DND-41 (cell line): ENCODE measurements around the gene RBBP5.

Experiments
- ATAC-seq: fragments of 200-7000 bp; cut with Tn5 transposase; 3 replicates; pipeline ENCODE4 v1.9.1; 2021; ENCODE audit warnings: low read depth; ENCODE audit not compliant: insufficient read depth
- DNase-seq: peaks from one replicate; pipeline ENCODE4 v3.0.0-alpha.2; 2020
- H2AFZ ChIP-seq: 2 replicates; pipeline ENCODE4 v1.6.0; 2012; ENCODE audit warnings: low read depth, low read length
- H3K27ac ChIP-seq: 2 replicates; pipeline ENCODE4 v1.5.1; 2012; ENCODE audit warnings: low read length, inconsistent platforms
- H3K27me3 ChIP-seq: fragments of 200-600 bp; sonication (generic); 2 replicates; pipeline ENCODE4 v1.6.0; 2012; ENCODE audit warnings: low read length, mild to moderate bottlenecking, inconsistent platforms; ENCODE audit not compliant: insufficient read depth, poor library complexity
- H3K36me3 ChIP-seq: 2 replicates; pipeline ENCODE4 v1.5.1; 2012; ENCODE audit warnings: low read length, inconsistent platforms; ENCODE audit not compliant: insufficient read depth
- H3K4me1 ChIP-seq: 2 replicates; pipeline ENCODE4 v1.5.1; 2012; ENCODE audit warnings: mild to moderate bottlenecking, low read length; ENCODE audit not compliant: insufficient read depth
- H3K4me2 ChIP-seq: 2 replicates; pipeline ENCODE4 v1.6.0; 2012; ENCODE audit warnings: mild to moderate bottlenecking, moderate library complexity, low read length, inconsistent platforms; ENCODE audit not compliant: insufficient read depth
- H3K4me3 ChIP-seq, 2 experiments: fragments of 200-600 bp in 1 of 2; shearing (Covaris generic) in 1 of 2; 2 replicates each; pipeline ENCODE4 v1.5.1; 2012 to 2016; ENCODE audit warnings: inconsistent platforms in 2 of 2, low read length in 2 of 2, mild to moderate bottlenecking in 2 of 2, low read depth in 1 of 2, moderate library complexity in 1 of 2
- H3K79me2 ChIP-seq: 2 replicates; pipeline ENCODE4 v1.6.0; 2012; ENCODE audit warnings: low read length, inconsistent platforms; ENCODE audit not compliant: insufficient read depth
- H3K9ac ChIP-seq: 2 replicates; pipeline ENCODE4 v1.6.0; 2012; ENCODE audit warnings: low read depth, mild to moderate bottlenecking, inconsistent platforms, low read length, moderate library complexity
- H3K9me3 ChIP-seq: 2 replicates; pipeline ENCODE4 v1.5.1; 2012; ENCODE audit warnings: low read length, moderate library complexity, mild to moderate bottlenecking, inconsistent platforms; ENCODE audit not compliant: insufficient read depth, severe bottlenecking
- H4K20me1 ChIP-seq: 2 replicates; pipeline ENCODE4 v1.6.0; 2012; ENCODE audit warnings: low read length; ENCODE audit not compliant: insufficient read depth
- EZH2 ChIP-seq: IDR thresholded peaks from 3 replicates; pipeline ENCODE4 v1.6.1; 2012; ENCODE audit warnings: borderline replicate concordance, low read depth, mild to moderate bottlenecking, moderate library complexity, low read length, inconsistent platforms; ENCODE audit not compliant: severe bottlenecking
- TF ChIP-seq, protein P1 (sequence below): IDR thresholded peaks from 2 replicates; pipeline ENCODE4 v1.5.1; 2012; ENCODE audit warnings: borderline replicate concordance, low read length, moderate library complexity, mild to moderate bottlenecking; ENCODE audit not compliant: poor library complexity, severe bottlenecking; ENCODE audit errors: extremely low read depth

Gene RBBP5

DNA sequence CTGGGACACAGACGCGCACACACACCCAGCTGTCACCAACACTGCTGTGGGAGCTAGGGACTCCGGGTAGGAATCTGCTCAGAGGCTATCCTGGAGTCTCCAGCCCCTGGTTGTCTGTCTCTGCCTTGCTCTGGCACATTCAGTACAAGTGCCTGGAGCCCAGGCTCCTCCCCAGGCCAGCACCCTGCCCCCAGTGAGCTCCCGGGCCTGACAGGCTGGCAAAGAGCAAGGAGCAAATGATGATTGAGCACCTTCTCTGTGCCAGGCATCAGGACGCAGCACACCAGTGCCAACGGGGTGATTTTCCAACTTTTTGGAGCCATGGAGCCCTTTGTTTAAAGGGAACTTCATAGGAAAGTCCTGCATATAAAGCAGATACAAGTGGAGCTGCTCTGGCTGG lies 72.3 kb downstream of the RBBP5 start:
- H3K27ac ChIP-seq: no peak overlapping the region
- no peaks in the 10 kb centered on the region for H3K4me1 ChIP-seq
- no peak overlapping the region for H3K4me2 ChIP-seq
- H3K4me3 ChIP-seq: no peak overlapping the region
- no peaks in the 10 kb centered on the region for H3K79me2 ChIP-seq
- no peak overlapping the region for H2AFZ ChIP-seq
- TF ChIP-seq EZH2: no peak
- H3K27me3 ChIP-seq: peaks cover 34% of the 10 kb centered on the region
- H3K9ac ChIP-seq: no peak overlapping the region
- ATAC-seq (no peak), DNase-seq (no peak)
- H4K20me1 ChIP-seq: peaks cover 7% of the 10 kb centered on the region
- no peaks in the 10 kb centered on the region for H3K9me3 ChIP-seq
- H3K36me3 ChIP-seq: no peaks in the 10 kb centered on the region

DNA sequence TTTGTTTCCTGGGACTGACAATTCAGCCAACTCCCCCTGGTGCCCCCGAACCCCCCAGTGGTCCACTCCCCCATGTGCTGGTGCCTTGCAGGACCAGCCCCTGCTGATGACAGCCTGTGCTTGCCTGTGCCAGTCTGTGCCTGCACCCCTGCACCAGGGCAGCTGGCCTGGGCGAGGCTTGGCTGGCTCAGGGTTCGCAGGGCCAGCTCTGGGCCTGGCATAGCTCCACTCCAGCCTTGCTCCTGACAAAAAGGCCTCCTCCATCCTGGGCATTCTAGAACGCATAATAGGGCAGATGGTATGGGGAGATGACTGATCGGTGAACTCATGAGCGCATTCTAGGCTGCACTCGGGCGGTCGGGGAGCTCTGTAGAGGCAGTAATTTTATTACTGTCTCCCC lies 73.4 kb downstream of the RBBP5 start:
- TF ChIP-seq EZH2: no peak
- TF ChIP-seq, protein P1, sequence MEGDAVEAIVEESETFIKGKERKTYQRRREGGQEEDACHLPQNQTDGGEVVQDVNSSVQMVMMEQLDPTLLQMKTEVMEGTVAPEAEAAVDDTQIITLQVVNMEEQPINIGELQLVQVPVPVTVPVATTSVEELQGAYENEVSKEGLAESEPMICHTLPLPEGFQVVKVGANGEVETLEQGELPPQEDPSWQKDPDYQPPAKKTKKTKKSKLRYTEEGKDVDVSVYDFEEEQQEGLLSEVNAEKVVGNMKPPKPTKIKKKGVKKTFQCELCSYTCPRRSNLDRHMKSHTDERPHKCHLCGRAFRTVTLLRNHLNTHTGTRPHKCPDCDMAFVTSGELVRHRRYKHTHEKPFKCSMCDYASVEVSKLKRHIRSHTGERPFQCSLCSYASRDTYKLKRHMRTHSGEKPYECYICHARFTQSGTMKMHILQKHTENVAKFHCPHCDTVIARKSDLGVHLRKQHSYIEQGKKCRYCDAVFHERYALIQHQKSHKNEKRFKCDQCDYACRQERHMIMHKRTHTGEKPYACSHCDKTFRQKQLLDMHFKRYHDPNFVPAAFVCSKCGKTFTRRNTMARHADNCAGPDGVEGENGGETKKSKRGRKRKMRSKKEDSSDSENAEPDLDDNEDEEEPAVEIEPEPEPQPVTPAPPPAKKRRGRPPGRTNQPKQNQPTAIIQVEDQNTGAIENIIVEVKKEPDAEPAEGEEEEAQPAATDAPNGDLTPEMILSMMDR: no peak
- H4K20me1 ChIP-seq: peaks cover 8% of the 10 kb centered on the region
- no peak overlapping the region for H3K4me2 ChIP-seq
- no peaks in the 10 kb centered on the region for H3K4me1 ChIP-seq
- H3K79me2 ChIP-seq: no peaks in the 10 kb centered on the region
- no peaks in the 10 kb centered on the region for H3K36me3 ChIP-seq
- H3K27me3 ChIP-seq: peaks cover 31% of the 10 kb centered on the region
- H3K27ac ChIP-seq: no peak overlapping the region
- H2AFZ ChIP-seq: no peak overlapping the region
- no peak overlapping the region for H3K9ac ChIP-seq
- no peak overlapping the region for H3K4me3 ChIP-seq
- ATAC-seq: no peak
- H3K9me3 ChIP-seq: no peaks in the 10 kb centered on the region
- no peak for DNase-seq

DNA sequence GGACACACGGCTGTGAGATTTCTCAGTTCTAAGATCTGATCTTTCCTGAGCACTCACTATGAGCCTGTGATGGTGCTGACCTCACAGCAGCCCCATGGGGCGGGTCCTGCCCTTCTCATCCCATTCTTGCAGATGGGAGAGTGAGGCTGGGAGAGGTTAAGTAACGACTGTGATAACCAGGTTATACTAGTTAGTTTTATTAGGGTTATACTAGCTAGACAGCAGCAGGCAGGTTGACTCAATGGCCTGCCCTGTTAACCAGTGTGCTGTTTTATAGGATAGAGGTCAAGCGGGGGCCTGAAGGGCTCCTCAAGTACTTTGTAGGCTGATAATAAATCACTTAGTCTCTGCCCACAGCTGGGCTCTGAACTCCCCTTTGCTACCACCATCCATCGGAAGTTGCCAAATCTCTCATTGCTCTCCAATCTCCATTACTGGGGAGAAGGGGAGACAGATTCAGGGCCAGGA lies 74.0 kb downstream of the RBBP5 start:
- no peak overlapping the region for H2AFZ ChIP-seq
- no peak for TF ChIP-seq EZH2
- TF ChIP-seq, protein P1: no peak
- H3K27me3 ChIP-seq: peaks cover 31% of the 10 kb centered on the region
- ATAC-seq: no peak
- no peaks in the 10 kb centered on the region for H3K4me1 ChIP-seq
- H3K79me2 ChIP-seq: no peaks in the 10 kb centered on the region
- no peak overlapping the region for H3K27ac ChIP-seq
- H3K4me3 ChIP-seq: no peak overlapping the region
- H3K36me3 ChIP-seq: no peaks in the 10 kb centered on the region
- H3K9ac ChIP-seq: no peak overlapping the region
- H3K9me3 ChIP-seq: no peaks in the 10 kb centered on the region
- no peak overlapping the region for H3K4me2 ChIP-seq
- no peak for DNase-seq
- peaks cover 8% of the 10 kb centered on the region for H4K20me1 ChIP-seq

DNA sequence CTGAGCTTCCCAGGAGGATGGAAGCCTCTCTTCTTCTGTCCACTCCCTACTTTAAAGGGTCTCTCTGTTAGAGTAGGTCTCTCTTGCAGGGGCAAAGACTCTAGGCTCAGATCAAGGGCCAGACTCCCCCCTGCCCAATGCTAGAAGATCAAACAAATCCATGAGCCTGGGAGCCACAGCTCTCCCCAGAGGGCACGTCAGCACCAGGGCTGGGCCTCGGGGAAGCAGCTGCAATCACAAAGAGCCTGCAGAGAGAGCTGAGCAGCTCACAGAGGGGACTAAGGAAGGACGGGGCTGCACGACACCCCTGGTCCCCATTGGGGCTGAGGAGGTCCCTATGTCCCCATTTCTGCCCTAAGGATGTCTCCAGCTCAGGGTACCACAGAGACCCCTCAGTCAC lies 74.9 kb downstream of the RBBP5 start:
- Histone ChIP-seq H3K4me2 (no peak overlapping the region), H3K4me3 (no peak overlapping the region), H2AFZ (no peak overlapping the region), H3K9me3 (no peaks in the 10 kb centered on the region), H3K27ac (no peak overlapping the region), H3K79me2 (no peaks in the 10 kb centered on the region), H3K4me1 (no peaks in the 10 kb centered on the region), H3K36me3 (no peaks in the 10 kb centered on the region), H4K20me1 (peaks cover 8% of the 10 kb centered on the region), H3K9ac (no peak overlapping the region), H3K27me3 (peaks cover 29% of the 10 kb centered on the region)
- TF ChIP-seq, protein P1: no peak
- no peak for TF ChIP-seq EZH2
- ATAC-seq (no peak), DNase-seq (no peak)
